NCI-H2081 treated with DMSO at 0.1 percent for 48 hours (cell line): ENCODE results near the gene ZNF846.
A peak's percentile ranks its signal among the peaks of the same experiment; 100 is the strongest.
"Not testable (repeated sequence)": the region's sequence is repeated elsewhere in the genome, so short reads cannot be mapped to it uniquely, and the experiment has no call there.

ENCODE experiments used
- DNase-seq: peaks from one replicate; lab custom pipeline; 2025; lab: John Stamatoyannopoulos, UW

Gene ZNF846

GRCh38 chr19:9768175-9769112 is at the start of gene ZNF846:
Gene ZNF846 (minus strand): TSS chr19:9768738. CDS start chr19:9764950, 3,788 bp downstream.
- peak; percentile 54 for DNase-seq

- DNase-seq, result no peak
Measured at GRCh38 chr19:9818175-9818733, 49.7 kb upstream of the ZNF846 start.

- no peak for DNase-seq
Measured at GRCh38 chr19:9811139-9811538, 42.6 kb upstream of the ZNF846 start.

- DNase-seq, result no peak
Measured at GRCh38 chr19:9808855-9809824, 40.6 kb upstream of the ZNF846 start.

- DNase-seq, result no peak
Measured at GRCh38 chr19:9806803-9807202, 38.3 kb upstream of the ZNF846 start.

GRCh38 chr19:9801976-9802375 is 33.4 kb upstream of the ZNF846 start:
- no peak for DNase-seq

GRCh38 chr19:9799162-9799561 is 30.6 kb upstream of the ZNF846 start:
- DNase-seq, result no peak

- DNase-seq, result no peak
Measured at GRCh38 chr19:9797871-9798270, 29.3 kb upstream of the ZNF846 start.

GRCh38 chr19:9796113-9796773 is 27.7 kb upstream of the ZNF846 start:
- DNase-seq, result peak; percentile 67

GRCh38 chr19:9793071-9793591 is 24.6 kb upstream of the ZNF846 start:
- DNase-seq, result no peak

- peak; percentile 41 for DNase-seq
Measured at GRCh38 chr19:9792206-9793070, 23.9 kb upstream of the ZNF846 start.

- DNase-seq, result no peak
Measured at GRCh38 chr19:9791552-9792205, 23.1 kb upstream of the ZNF846 start.

GRCh38 chr19:9791073-9791367 is 22.5 kb upstream of the ZNF846 start:
- not testable (repeated sequence) for DNase-seq

GRCh38 chr19:9789579-9789978 is 21.0 kb upstream of the ZNF846 start:
- not testable (repeated sequence) for DNase-seq

GRCh38 chr19:9789066-9789465 is 20.5 kb upstream of the ZNF846 start:
- no peak for DNase-seq

- not testable (repeated sequence) for DNase-seq
Measured at GRCh38 chr19:9788604-9789003, 20.1 kb upstream of the ZNF846 start.

GRCh38 chr19:9786819-9787218 is 18.3 kb upstream of the ZNF846 start:
- no peak for DNase-seq

GRCh38 chr19:9786342-9786741 is 17.8 kb upstream of the ZNF846 start:
- no peak for DNase-seq

- peak; percentile 55 for DNase-seq
Measured at GRCh38 chr19:9785367-9786331, 17.1 kb upstream of the ZNF846 start.
